Peyer's patch (tissue), 4 donors: ENCODE measurements around the gene GNGT2. TPM values are rescaled to one million over a fixed set of nuclear protein-coding genes. Genes with fewer than 3 reads are reported as not detected.

Experiments used
- DNase-seq, 3 donors: peaks; one replicate each; pipeline ENCODE4 v3.0.0-alpha.2; 2017 to 2019
- H3K27ac ChIP-seq, 4 donors: fragments of 200-600 bp; sonication (generic); one replicate each; pipeline ENCODE4 v1.5.1; 2016 to 2019
- H3K27me3 ChIP-seq, 2 donors: fragments of 200-600 bp; sonication (generic); one replicate each; pipeline ENCODE4 v1.5.1; 2019
- H3K36me3 ChIP-seq, 3 donors: fragments of 200-600 bp; sonication (generic); one replicate each; pipeline ENCODE4 v1.5.1; 2016 to 2019
- H3K4me1 ChIP-seq, 4 donors: fragments of 200-600 bp; sonication (generic); one replicate each; pipeline ENCODE4 v1.5.1; 2016 to 2019
- H3K4me3 ChIP-seq, 4 donors: fragments of 200-600 bp; sonication (generic); 1 replicate in 3 of 4; 2 replicates in 1 of 4; pipeline ENCODE4 v1.5.1; 2016 to 2019; ENCODE audit warnings: mild to moderate bottlenecking in 1 of 4
- H3K9me3 ChIP-seq, 4 donors: fragments of 200-600 bp; sonication (generic); one replicate each; pipeline ENCODE4 v1.5.1; 2016 to 2019; ENCODE audit warnings: mild to moderate bottlenecking in 1 of 4
- POLR2A ChIP-seq, 2 donors: fragments of 450-650 bp; IDR thresholded peaks; one replicate each; pipeline ENCODE4 v1.5.1; 2017; ENCODE audit warnings: antibody characterized with exemption in 2 of 2, mild to moderate bottlenecking in 2 of 2, moderate library complexity in 2 of 2
- total RNA-seq, 4 donors: library from RNA; depleted of rRNA; stranded (reverse); fragments of >200 nt; gene quantifications; one replicate each; pipeline ENCODE4 v1.1.0, GENCODE V29; 2016
- TF ChIP-seq, protein P1 (sequence below), 6 experiments: fragments of 450-650 bp in 4 of 6; fragments of 200-600 bp in 2 of 6; sonication (generic) in 1 of 6; IDR thresholded peaks; one replicate each; pipeline ENCODE4 v1.5.1; 2017 to 2019; ENCODE audit warnings: antibody characterized with exemption in 6 of 6, mild to moderate bottlenecking in 3 of 6, moderate library complexity in 1 of 6

The GNGT2 gene
- total RNA-seq, 4 donors from 2014 or later = 4.8 to 14.0 TPM; not detected in 2

DNA sequence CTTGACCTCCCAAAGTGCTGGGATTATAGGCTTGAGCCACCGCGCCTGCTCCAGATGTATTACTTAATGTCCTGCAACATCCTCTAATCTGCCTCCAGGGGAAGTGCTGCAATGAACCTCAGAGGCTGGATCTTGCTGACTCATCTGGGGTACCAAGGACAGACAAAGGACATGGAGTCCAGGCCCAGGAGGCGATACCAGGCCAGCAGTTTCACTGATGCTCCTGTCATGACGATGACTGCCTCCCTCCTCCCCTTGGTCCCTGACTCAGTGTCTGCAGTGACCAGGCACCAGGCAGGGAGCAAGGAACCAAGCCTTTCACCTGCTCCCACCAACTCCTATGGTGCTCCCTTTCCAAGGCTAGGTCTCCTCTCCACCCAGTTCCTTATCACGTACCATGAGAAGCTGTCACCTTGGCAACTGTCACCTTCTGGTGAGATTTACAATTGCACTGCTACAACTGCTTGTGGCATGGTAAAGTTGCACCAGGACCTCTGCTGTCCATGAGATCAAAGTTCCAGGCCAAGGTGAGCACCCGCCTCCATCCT, 41.8 kb upstream of the GNGT2 start:
- no peak for TF ChIP-seq POLR2A (IDR thresholded peaks at IDR 0.05)
- TF ChIP-seq, protein P1, sequence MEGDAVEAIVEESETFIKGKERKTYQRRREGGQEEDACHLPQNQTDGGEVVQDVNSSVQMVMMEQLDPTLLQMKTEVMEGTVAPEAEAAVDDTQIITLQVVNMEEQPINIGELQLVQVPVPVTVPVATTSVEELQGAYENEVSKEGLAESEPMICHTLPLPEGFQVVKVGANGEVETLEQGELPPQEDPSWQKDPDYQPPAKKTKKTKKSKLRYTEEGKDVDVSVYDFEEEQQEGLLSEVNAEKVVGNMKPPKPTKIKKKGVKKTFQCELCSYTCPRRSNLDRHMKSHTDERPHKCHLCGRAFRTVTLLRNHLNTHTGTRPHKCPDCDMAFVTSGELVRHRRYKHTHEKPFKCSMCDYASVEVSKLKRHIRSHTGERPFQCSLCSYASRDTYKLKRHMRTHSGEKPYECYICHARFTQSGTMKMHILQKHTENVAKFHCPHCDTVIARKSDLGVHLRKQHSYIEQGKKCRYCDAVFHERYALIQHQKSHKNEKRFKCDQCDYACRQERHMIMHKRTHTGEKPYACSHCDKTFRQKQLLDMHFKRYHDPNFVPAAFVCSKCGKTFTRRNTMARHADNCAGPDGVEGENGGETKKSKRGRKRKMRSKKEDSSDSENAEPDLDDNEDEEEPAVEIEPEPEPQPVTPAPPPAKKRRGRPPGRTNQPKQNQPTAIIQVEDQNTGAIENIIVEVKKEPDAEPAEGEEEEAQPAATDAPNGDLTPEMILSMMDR (IDR thresholded peaks at IDR 0.05) = peak in 2 of 6 experiments; percentile 13 to 17
- Histone ChIP-seq H3K4me1 (no peaks in the 10 kb centered on the region), H3K36me3 (no peaks in the 10 kb centered on the region), H3K9me3 (no peaks in the 10 kb centered on the region), H3K4me3 (no peak overlapping the region), H3K27me3 (no peaks in the 10 kb centered on the region), H3K27ac (no peak overlapping the region)
- DNase-seq = no peak

DNA sequence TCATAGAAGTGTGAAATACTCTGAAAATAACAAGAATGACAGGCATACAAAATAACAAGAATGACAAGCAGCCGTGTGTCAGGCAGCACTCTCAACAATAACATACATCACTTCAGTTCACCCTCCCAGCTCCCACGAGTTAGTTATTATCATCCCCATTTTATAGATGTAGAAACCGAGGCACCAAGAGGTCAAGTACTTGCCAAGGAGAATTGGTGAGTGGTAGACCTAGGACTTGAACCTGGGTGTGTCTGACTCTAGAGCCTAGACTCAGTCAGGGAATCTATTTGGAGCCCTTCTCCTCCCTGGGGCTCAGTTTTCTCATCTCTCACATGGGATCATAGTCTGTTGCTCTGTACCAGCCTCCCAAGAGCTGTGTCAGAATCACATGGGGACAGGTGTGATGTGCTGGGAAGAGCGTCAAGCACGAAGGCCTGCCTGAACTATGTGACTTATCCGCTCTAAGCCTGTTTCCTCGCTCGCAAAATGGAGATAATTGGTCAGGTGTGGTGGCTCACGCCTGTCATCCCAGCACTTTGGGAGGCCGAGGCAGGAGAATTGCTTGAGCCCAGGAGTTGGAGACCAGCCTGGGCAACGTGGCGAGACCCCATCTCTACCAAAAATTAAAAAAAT, 39.6 kb upstream of the GNGT2 start:
- Histone ChIP-seq H3K9me3 (no peaks in the 10 kb centered on the region), H3K4me3 (no peak overlapping the region), H3K27ac (no peak overlapping the region), H3K4me1 (no peaks in the 10 kb centered on the region), H3K27me3 (no peaks in the 10 kb centered on the region), H3K36me3 (no peaks in the 10 kb centered on the region)
- DNase-seq = no peak
- no peak for TF ChIP-seq POLR2A (IDR thresholded peaks at IDR 0.05)
- TF ChIP-seq, protein P1 (IDR thresholded peaks at IDR 0.05) = no peak

DNA sequence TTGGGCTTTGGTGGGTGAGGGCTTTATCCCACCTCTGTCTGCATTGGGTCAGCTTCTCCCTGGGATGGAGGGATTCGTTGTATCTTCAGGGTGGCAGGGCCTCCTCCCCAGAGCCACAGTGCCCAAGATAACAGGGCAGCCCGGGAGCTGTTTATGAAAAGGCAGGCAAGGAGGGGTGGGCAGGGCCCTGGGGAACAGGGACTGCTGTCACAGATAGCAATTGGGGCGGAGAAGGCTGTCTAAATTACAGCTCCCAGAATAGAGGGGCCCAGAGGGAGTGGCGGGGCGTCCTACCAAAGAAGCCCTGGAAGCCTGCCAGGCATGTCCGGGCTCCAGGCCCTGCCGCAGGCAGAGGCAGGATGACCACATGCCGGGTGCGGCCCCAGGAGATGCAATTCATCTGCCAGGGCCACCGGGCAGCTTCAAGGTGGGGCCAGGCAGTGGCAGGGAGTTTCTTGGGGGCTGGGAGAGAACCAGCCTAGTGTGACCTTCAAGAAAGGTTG, 39.0 kb upstream of the GNGT2 start:
- H3K9me3 ChIP-seq = no peaks in the 10 kb centered on the region
- H3K27ac ChIP-seq = no peak overlapping the region
- no peak for DNase-seq
- TF ChIP-seq POLR2A (IDR thresholded peaks at IDR 0.05) = no peak
- TF ChIP-seq, protein P1 (IDR thresholded peaks at IDR 0.05) = no peak
- no peaks in the 10 kb centered on the region for H3K27me3 ChIP-seq
- no peaks in the 10 kb centered on the region for H3K4me1 ChIP-seq
- H3K36me3 ChIP-seq = no peaks in the 10 kb centered on the region
- no peak overlapping the region for H3K4me3 ChIP-seq

DNA sequence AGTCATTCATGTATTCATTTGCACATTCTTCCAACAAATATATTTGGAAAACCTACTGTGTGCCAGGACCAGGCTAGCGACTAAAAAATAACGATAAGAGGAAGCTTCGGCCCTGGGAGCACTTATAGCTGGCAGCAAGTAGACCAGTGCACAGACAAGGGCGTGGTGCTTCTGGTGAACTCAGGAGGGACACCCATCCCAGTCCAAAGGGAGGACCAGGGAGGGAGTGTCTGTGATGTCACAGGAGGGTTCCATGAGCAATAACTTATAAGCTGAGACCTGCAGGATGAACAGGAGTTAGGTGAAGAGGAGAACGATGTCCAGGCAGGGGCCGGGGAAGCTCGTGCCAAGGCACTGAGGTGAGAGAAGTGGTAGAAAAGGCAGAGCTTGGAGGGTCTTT, 37.6 kb upstream of the GNGT2 start:
- no peak for DNase-seq
- H3K27me3 ChIP-seq = no peaks in the 10 kb centered on the region
- TF ChIP-seq, protein P1 (IDR thresholded peaks at IDR 0.05) = no peak
- no peak for TF ChIP-seq POLR2A (IDR thresholded peaks at IDR 0.05)
- no peaks in the 10 kb centered on the region for H3K9me3 ChIP-seq
- no peaks in the 10 kb centered on the region for H3K36me3 ChIP-seq
- H3K27ac ChIP-seq = no peak overlapping the region
- no peaks in the 10 kb centered on the region for H3K4me1 ChIP-seq
- no peak overlapping the region for H3K4me3 ChIP-seq

DNA sequence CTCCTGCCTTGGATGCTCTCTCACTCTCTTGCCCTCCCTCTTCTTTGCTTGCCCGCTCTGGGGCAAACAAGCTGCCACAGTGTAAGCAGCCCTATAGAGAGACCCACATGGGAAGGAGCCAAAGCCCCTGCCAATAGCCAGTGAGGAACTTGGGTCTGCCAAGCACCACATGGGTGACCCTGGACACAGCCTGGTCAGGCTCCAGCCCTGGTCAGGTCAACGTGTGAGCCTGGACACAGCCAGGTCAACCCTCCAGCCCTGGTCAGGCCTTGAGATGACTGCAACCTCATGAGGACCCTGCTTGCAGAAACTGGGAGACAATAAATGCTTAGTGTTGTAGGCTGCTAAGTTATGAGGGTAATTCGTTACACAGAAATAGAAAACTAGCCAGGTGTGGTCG, 34.5 kb upstream of the GNGT2 start:
- Histone ChIP-seq H3K4me1 (no peaks in the 10 kb centered on the region), H3K27me3 (no peaks in the 10 kb centered on the region), H3K4me3 (no peak overlapping the region), H3K27ac (no peak overlapping the region), H3K9me3 (no peaks in the 10 kb centered on the region), H3K36me3 (no peaks in the 10 kb centered on the region)
- DNase-seq = no peak
- TF ChIP-seq, protein P1 (IDR thresholded peaks at IDR 0.05) = no peak
- no peak for TF ChIP-seq POLR2A (IDR thresholded peaks at IDR 0.05)
